Skeletal muscle tissue (tissue), 4 donors: ENCODE data around the gene GNG14. TPM values are rescaled to one million over a fixed set of nuclear protein-coding genes. Genes with fewer than 3 reads are reported as not detected.
A peak's percentile ranks its signal among the peaks of the same experiment; 100 is the strongest.
"Not testable (repeated sequence)": the region's sequence is repeated elsewhere in the genome, so short reads cannot be mapped to it uniquely, and the experiment has no call there.

Experiments used
- H3K27ac ChIP-seq: one replicate; pipeline ENCODE4 v1.7.0; 2013; ENCODE audit warnings: mild to moderate bottlenecking, low read depth, low read length, inconsistent platforms
- H3K27me3 ChIP-seq, 3 donors: one replicate each; pipeline ENCODE4 v1.7.0; 2013; ENCODE audit warnings: low read length in 3 of 3; ENCODE audit not compliant: control insufficient read depth in 3 of 3, insufficient read depth in 3 of 3
- H3K36me3 ChIP-seq, 3 donors: one replicate each; pipeline ENCODE4 v1.7.0; 2013; ENCODE audit warnings: low read length in 3 of 3; ENCODE audit not compliant: control insufficient read depth in 3 of 3, insufficient read depth in 3 of 3
- H3K4me1 ChIP-seq, 3 donors: one replicate each; pipeline ENCODE4 v1.7.0; 2013; ENCODE audit warnings: low read length in 3 of 3, mild to moderate bottlenecking in 3 of 3; ENCODE audit not compliant: control insufficient read depth in 3 of 3, insufficient read depth in 3 of 3
- H3K4me3 ChIP-seq, 3 donors: one replicate each; pipeline ENCODE4 v1.7.0; 2013; ENCODE audit warnings: low read length in 3 of 3
- H3K9ac ChIP-seq, 3 donors: one replicate each; pipeline ENCODE4 v1.7.0; 2013; ENCODE audit warnings: low read length in 3 of 3, mild to moderate bottlenecking in 3 of 3, moderate library complexity in 2 of 3, low read depth in 1 of 3
- H3K9me3 ChIP-seq, 3 donors: one replicate each; pipeline ENCODE4 v1.7.0; 2013; ENCODE audit warnings: low read length in 3 of 3; ENCODE audit not compliant: control insufficient read depth in 3 of 3
- total RNA-seq: library from RNA; depleted of rRNA; stranded (reverse); fragments of >200 nt; gene quantifications from one replicate; pipeline ENCODE4 v1.2.3, GENCODE V29; 2014
- donor health status: Osteomylitis.

GNG14 gene
- total RNA-seq, 1 donor from 2014 or later, result not detected

DNA sequence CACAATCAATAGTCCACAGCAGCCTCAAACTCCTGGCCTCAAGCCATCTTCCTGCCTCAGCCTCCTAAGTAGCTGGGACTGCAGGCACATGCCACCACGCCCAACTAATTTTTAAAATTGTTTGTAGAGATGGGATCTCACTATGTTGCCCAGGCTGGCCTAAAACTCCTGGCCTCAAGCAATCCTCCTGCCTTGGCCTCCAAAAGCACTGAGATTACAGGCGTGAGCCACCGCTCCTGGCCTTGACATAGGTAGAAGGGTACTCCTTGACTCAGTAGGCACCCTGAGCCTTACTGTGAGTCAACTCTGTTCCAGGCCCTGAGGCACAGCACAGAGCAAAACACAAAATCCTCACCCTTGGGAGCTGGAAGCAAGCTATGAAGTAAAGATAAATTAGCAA, 28.1 kb downstream of the GNG14 start:
- H3K4me3 ChIP-seq, result no peak overlapping the region
- H3K36me3 ChIP-seq, result peaks cover 49 to 56% (median 50%) of the 10 kb centered on the region in 3 donors

DNA sequence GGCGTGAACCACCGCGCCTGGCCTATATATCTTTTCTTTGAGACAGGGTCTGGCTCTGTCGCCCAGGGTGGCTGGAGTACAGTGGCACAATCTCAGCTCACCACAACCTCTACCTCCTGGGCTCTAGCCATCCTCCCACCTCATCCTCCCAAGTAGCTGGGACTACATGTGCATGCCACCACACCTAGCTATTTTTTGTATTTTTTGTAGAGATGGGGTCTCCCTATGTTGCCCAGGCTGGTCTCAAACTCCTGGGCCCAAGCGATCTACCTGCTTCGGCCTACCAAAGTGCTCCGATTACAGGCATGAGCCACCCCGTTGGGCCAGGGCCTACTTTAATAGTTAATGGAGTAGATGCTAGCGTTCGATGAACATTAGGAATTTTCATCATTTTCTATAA, 32.5 kb downstream of the GNG14 start:
- Histone ChIP-seq H3K4me1 (peaks cover 30 to 38% (median 34%) of the 10 kb centered on the region in 3 donors), H3K4me3 (peak overlapping the region in 2 of 3 donors; percentile 70 to 73), H3K9me3 (no peaks in the 10 kb centered on the region), H3K27me3 (no peaks in the 10 kb centered on the region), H3K9ac (peak overlapping the region; percentile 70 to 94 (median 80)), H3K27ac (peak overlapping the region; percentile 89), H3K36me3 (peaks cover 19 to 21% (median 20%) of the 10 kb centered on the region in 3 donors)

More for the DNA sequence above, 28.1 kb downstream of the GNG14 start:
- Histone ChIP-seq H3K9ac (no peak overlapping the region), H3K27ac (no peak overlapping the region), H3K27me3 (no peaks in the 10 kb centered on the region), H3K4me1 (peaks cover 8 to 22% (median 12%) of the 10 kb centered on the region in 3 donors), H3K9me3 (no peaks in the 10 kb centered on the region)

DNA sequence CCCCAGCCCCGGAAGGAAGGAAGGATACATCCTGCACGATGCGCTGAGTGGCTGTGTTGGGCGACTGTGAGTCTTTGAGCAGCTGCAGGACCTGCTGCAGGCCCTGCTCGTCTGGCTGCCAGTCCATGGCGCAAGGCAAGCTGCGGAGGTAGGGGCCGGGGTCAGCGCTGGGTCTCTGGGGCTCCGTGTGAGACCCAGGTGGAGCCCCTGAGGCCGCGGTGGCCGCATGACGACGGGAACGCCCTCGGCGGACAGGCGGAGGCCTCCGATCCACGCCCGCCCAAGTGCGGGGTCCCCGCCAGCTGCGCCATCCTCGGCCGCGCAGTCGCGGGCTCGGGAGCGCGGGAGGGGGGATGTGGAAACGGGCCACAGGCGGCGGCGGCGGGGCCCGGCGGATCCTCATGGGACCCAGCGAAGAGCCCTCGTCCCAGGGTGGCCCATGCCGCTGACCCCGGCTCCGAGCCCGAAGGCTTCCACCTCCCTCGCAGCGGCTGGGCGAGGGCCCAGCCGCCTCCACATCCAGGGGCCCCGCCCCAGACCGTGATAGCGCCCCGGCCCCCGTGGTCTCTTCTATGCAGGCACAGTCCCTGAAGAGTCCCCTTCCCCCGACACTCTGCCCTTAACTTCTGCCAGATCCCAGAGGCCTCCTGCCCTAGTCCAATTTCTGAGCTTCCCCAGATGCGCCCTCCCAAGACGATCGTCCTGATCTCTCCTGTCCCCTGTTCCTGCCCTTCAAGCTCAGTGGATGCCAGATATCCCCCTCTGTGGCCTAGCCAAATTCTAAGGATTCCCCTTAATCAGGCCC, 33.3 kb downstream of the GNG14 start:
- Histone ChIP-seq H3K9me3 (no peaks in the 10 kb centered on the region), H3K27me3 (no peaks in the 10 kb centered on the region), H3K36me3 (peaks cover 14 to 18% (median 16%) of the 10 kb centered on the region in 3 donors), H3K9ac (peak overlapping the region; percentile 80 to 95 (median 94)), H3K4me1 (peaks cover 30 to 38% (median 34%) of the 10 kb centered on the region in 3 donors), H3K27ac (peak overlapping the region; percentile 89), H3K4me3 (peak overlapping the region; percentile 73 to 87 (median 85))

DNA sequence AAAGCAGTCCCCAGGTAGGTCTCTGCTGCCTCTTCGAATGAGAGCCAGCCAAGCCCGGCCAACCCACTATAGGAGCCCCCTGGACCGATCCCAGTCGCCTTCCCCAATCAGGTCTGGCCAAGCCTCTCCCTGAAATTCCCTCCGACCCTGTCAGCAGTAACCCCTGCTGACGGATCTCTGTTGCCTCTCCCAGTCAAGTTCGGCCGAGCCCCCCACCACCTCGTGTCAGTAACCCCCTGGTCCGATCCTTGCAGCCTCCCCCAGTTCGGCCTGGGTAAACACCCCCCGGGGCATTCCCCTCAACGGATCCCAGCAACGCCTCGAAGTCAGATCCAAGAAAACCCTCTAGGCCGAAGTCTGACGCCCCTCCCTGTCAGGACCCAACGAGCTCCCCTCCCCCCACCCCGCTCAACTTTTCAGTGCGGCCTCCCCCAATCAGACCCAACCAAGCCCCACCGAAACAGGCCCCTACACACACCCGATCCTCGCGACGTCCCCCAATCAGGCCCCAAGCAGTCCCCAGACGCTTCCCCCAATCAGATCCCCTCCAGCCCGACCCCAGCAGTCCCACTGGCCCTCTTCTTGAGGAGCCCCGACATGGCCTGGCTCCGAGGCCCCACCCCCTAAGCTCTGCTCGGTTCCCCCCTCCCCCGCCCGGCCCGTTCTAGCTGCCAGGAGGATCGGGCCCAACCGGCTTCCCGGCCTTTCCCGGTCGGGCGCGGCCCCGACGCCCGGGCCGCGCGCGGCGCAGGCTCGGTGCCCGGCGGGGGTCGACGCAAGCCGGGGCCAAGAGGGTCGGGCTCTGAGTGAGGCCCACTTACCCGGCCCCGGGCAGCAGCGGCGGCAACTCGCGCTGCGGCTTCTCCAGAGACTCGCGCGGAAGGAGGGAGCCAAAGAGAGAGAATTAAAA, 34.1 kb downstream of the GNG14 start:
- Histone ChIP-seq H3K9ac (peak overlapping the region; percentile 80 to 95 (median 94)), H3K9me3 (no peaks in the 10 kb centered on the region), H3K27me3 (no peaks in the 10 kb centered on the region), H3K4me1 (peaks cover 30 to 38% (median 34%) of the 10 kb centered on the region in 3 donors), H3K4me3 (peak overlapping the region; percentile 73 to 87 (median 85)), H3K36me3 (peaks cover 8 to 14% (median 10%) of the 10 kb centered on the region in 3 donors), H3K27ac (peak overlapping the region; percentile 89)

DNA sequence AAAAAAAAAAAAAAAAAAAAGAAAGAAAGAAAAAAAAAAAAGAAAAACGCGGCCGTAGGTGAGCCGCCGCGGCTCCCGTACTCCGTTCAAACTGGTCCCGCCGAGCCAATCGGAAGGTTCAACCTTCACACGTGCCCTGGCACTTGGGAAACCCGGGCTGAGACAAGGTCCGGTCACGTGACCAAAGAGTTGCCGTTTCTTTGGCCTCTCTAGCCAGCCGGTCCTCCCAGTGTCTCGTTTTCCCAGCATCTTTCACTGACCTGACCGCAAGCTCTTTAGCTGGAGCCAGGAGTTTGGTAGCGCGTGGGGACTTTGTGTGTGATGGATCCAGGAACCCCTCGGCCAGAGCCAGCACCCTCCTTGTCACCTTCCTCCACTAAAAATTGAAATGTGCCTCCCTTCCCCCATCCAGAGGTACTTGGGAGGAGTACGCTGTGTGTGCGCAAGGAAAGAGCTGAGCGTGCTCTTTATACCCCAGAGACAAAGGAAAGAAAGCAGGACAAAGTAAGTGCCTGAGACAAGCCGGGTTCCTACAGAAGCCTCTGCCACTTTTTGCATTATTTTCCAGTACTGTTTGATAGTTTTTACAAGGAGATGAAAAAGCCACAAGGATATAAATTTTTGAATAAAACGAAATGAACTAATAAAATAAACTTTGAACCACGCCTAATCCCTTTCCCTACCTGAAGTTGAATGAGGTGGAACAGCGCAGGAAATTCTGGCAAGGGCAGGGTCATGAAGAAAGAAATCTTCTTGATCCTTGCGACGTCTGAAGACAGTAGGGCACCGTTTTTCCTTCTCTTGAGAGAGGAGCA, 35.0 kb downstream of the GNG14 start:
- Histone ChIP-seq H3K36me3 (peaks cover 7 to 10% (median 9%) of the 10 kb centered on the region in 3 donors), H3K9me3 (no peaks in the 10 kb centered on the region), H3K4me3 (peak overlapping the region; percentile 73 to 92 (median 88)), H3K4me1 (peaks cover 30 to 38% (median 34%) of the 10 kb centered on the region in 3 donors), H3K27ac (peak overlapping the region; percentile 89), H3K9ac (peak overlapping the region; percentile 75 to 94 (median 80)), H3K27me3 (no peaks in the 10 kb centered on the region)

DNA sequence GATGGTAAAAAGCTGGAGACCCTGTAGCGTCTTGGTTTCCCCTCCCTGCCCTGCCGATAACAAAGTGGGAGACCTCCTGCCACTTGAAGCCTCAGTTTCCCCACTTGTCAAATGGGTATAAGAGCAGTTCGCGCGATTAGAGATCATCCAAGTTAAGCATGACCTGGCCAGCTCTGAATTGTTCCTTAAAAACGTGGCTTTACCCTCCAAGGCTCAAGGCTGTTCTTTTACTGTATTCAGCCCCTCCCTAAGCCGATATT, 35.5 kb downstream of the GNG14 start:
- H3K4me1 ChIP-seq, result peaks cover 30 to 38% (median 34%) of the 10 kb centered on the region in 3 donors
- H3K27ac ChIP-seq, result peak overlapping the region; percentile 89
- H3K36me3 ChIP-seq, result peaks cover 7 to 9% (median 9%) of the 10 kb centered on the region in 3 donors
- H3K9me3 ChIP-seq, result no peaks in the 10 kb centered on the region
- peak overlapping the region; percentile 73 to 92 (median 88) for H3K4me3 ChIP-seq
- no peaks in the 10 kb centered on the region for H3K27me3 ChIP-seq
- H3K9ac ChIP-seq, result peak overlapping the region; percentile 75 to 87 (median 80)

DNA sequence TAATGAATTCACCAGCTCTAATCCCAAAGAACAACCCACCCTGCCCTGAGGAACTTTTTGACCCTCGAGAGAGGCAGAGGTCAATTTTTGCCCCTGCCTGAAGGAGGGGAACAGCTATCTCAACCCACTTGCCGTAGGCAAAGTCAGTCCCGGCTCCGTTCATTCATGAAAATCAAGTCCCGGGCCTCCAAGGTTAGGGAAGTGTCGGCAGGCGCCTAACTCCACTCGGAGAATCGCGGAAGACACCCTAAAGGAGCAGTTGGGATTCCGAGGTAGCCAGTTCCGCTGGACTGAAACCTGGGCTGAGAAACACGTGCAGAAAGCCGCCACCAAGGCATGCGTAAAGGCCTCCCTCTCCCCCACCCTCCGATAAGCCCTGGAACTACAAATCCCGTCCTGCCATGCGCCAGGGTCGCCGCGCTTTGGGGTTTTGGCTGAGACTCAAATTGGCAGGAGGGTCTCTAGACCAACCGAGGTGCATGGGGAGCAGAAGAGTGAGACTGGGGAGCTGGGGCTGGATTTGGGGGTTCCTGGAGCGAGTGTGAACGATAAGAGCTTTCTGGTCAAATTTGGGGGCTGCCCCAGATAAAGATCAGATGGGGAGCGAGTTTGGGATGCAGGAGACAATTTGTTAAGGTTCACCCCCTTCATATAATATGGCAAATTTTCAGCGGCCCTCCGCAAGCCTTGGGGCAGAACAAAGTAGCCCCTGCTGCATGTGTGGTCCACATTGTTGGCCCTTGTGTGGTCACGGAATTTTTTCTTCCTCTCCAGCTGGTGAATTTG, 36.0 kb downstream of the GNG14 start, which contains the start of gene TNPO2:
Gene TNPO2 (minus strand): TSS at position 292 of the 786 bp plus-strand sequence. CDS start 2,955 bp downstream, outside the sequence.
- peaks cover 3 to 5% (median 4%) of the 10 kb centered on the region in 3 donors for H3K36me3 ChIP-seq
- H3K27ac ChIP-seq, result peak within 1 kb of the TSS; percentile 89
- H3K9ac ChIP-seq, result peak within 1 kb of the TSS; percentile 75 to 87 (median 80)
- H3K9me3 ChIP-seq, result no peaks in the 10 kb centered on the region
- peak within 1 kb of the TSS; percentile 73 to 92 (median 88) for H3K4me3 ChIP-seq
- no peaks in the 10 kb centered on the region for H3K27me3 ChIP-seq
- peaks cover 30 to 32% (median 32%) of the 10 kb centered on the region in 3 donors for H3K4me1 ChIP-seq

DNA sequence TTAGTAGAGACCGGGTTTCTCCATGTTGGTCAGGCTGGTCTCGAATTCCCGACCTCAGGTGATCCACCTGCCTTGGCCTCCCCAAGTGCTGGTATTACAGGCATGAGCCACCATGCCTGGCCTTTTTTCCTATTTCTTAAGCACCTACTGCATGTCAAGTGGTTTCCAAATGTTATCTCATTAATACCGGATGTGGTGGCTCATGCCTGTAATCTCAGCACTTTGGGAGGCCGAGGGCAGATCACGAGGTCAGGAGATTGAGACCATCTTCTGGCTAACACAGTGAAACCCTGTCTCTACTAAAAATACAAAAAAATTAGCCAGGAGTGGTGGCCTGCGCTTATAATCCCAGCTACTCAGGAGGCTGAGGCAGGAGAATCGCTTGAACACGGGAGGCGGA, 37.8 kb downstream of the GNG14 start:
- H3K9me3 ChIP-seq, H3K27ac ChIP-seq, H3K27me3 ChIP-seq, H3K4me3 ChIP-seq, H3K9ac ChIP-seq: not testable (repeated sequence)
- H3K4me1 ChIP-seq, result peaks cover 25% of the 10 kb centered on the region in 3 donors
- peaks cover 7 to 17% (median 9%) of the 10 kb centered on the region in 3 donors for H3K36me3 ChIP-seq

DNA sequence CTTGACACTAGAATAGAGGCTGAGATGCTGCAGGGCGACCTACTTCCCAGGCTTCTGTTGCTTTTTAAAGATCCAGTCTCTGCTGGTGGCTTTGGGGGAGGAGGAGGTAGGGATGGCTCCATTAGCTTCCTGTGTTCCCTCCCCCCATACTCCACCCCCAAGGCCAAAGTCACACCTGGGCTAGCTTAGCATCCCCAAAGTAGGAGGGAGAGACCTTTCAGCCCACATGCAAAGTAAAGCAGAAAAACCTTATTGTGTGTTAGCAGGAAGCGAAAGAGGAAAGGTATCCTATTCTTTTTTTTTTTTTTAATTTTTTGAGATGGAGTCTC, 39.2 kb downstream of the GNG14 start:
- H3K4me1 ChIP-seq, result peaks cover 20 to 28% (median 22%) of the 10 kb centered on the region in 3 donors
- H3K27me3 ChIP-seq, result no peaks in the 10 kb centered on the region
- H3K4me3 ChIP-seq, result no peak overlapping the region
- H3K27ac ChIP-seq, result no peak overlapping the region
- peaks cover 17 to 25% (median 18%) of the 10 kb centered on the region in 3 donors for H3K36me3 ChIP-seq
- no peaks in the 10 kb centered on the region for H3K9me3 ChIP-seq
- H3K9ac ChIP-seq, result no peak overlapping the region
